NB4 (cell line): ENCODE data around the gene TRIM32.

Source experiments
- DNase-seq: peaks from one replicate; pipeline ENCODE4 v3.0.0; 2010; ENCODE audit warnings: low read depth
- H3K4me3 ChIP-seq: one replicate; pipeline ENCODE4 v1.5.1; 2011; ENCODE audit warnings: mild to moderate bottlenecking, low read depth, low read length, moderate library complexity
- MAX ChIP-seq: IDR thresholded peaks from 2 replicates; pipeline ENCODE4 v1.6.1; 2011; ENCODE audit warnings: low read depth, low read length
- MYC ChIP-seq: IDR thresholded peaks from 2 replicates; pipeline ENCODE4 v1.6.1; 2011; ENCODE audit warnings: low read depth, low read length
- POLR2A ChIP-seq: IDR thresholded peaks from 2 replicates; pipeline ENCODE4 v1.6.1; 2011; ENCODE audit warnings: mild to moderate bottlenecking; ENCODE audit not compliant: insufficient read length; ENCODE audit errors: extremely low read depth
- TF ChIP-seq, protein P1 (sequence below): IDR thresholded peaks from one replicate; pipeline ENCODE4 v1.5.1; 2012; ENCODE audit warnings: low read depth, low read length

The TRIM32 gene

GRCh38 chr9:116697887-116698286 lies 10.8 kb downstream of the TRIM32 start:
- no peak for DNase-seq

DNA sequence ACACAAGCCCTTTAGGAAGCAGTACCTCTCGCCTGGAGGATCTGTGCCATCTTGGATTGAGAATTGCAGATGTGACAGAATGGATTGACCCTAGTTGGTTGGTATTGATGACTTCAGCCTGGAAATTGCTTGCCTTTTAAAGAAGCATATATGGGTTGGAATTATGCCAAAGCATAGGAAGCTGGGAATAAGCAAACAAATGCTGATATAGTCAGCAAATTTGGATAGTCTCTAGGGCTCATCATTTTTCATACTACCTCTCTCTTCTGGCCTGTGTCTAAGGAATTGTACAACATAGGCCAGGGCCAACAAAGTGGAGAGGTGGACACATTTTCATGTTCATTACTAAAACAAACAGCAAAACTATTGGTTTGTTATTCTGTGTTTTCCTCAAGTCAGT lies 13.2 kb downstream of the TRIM32 start:
- TF ChIP-seq, protein P1, sequence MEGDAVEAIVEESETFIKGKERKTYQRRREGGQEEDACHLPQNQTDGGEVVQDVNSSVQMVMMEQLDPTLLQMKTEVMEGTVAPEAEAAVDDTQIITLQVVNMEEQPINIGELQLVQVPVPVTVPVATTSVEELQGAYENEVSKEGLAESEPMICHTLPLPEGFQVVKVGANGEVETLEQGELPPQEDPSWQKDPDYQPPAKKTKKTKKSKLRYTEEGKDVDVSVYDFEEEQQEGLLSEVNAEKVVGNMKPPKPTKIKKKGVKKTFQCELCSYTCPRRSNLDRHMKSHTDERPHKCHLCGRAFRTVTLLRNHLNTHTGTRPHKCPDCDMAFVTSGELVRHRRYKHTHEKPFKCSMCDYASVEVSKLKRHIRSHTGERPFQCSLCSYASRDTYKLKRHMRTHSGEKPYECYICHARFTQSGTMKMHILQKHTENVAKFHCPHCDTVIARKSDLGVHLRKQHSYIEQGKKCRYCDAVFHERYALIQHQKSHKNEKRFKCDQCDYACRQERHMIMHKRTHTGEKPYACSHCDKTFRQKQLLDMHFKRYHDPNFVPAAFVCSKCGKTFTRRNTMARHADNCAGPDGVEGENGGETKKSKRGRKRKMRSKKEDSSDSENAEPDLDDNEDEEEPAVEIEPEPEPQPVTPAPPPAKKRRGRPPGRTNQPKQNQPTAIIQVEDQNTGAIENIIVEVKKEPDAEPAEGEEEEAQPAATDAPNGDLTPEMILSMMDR = no peak
- TF ChIP-seq MYC (no peak), MAX (no peak), POLR2A (no peak)
- no peak overlapping the region for H3K4me3 ChIP-seq
- DNase-seq = no peak

More at GRCh38 chr9:116697887-116698286, 10.8 kb downstream of the TRIM32 start:
- H3K4me3 ChIP-seq = no peak overlapping the region
- TF ChIP-seq, protein P1 = no peak
- TF ChIP-seq POLR2A = no peak
- no peak for TF ChIP-seq MAX
- TF ChIP-seq MYC = no peak

GRCh38 chr9:116700882-116701865 lies 14.1 kb downstream of the TRIM32 start:
- no peak for DNase-seq
- H3K4me3 ChIP-seq = no peak overlapping the region
- no peak for TF ChIP-seq MYC
- no peak for TF ChIP-seq MAX
- TF ChIP-seq POLR2A = no peak
- TF ChIP-seq, protein P1 = no peak

DNA sequence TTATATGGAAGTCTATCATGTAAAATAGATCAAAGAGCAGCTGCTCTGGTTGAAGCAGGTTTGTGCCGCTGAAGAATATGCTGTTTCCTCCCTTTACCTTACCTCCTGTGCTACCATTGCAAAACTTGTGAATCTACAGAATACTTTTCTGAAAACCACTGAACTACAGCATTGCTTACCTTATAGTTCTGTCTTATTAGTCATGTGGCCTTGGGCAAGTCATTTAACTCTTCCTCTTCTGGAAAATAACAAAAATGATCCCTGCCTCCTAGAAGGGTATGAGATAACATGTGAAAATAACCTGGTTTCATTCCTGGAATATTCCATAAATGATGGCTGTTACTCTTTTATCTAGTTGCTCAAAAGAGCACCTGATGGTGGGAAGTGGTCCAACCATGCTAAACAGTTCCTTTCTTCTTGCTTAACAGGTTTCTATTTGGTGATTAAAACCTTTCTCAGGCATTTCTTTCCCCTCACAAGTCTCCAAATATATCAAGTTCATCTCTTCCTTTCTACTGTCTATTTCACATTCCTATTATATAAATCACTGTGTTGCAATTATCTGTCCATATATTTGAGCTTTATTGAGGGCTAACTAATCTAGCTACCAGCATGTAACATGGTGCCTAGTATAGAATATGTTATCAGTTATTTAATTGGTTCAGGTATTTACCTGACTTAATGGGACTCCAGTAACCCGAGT lies 15.0 kb downstream of the TRIM32 start:
- no peak for DNase-seq
- no peak overlapping the region for H3K4me3 ChIP-seq
- TF ChIP-seq POLR2A = no peak
- TF ChIP-seq MYC = no peak
- TF ChIP-seq, protein P1 = no peak
- TF ChIP-seq MAX = no peak

DNA sequence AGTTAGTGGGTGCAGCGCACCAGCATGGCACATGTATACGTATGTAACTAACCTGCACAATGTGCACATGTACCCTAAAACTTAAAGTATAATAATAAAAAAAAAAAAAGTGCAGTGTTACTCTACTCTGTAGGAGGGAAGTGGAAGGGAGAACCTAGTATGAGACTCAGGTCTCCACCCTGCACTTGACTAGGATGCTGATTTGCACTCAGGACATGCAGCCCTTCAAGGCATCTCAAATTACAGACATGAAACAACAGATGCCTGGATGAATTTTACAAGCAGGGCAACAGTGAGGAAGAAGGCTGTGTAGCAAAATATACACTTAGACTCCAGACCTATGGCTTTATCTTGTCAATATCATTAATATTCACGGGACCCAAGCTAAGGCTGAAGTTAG lies 16.5 kb downstream of the TRIM32 start:
- no peak overlapping the region for H3K4me3 ChIP-seq
- TF ChIP-seq, protein P1 = no peak
- no peak for TF ChIP-seq MAX
- no peak for TF ChIP-seq POLR2A
- no peak for TF ChIP-seq MYC
- DNase-seq = no peak
